GM21786 (cell line): Measurements from ENCODE around the gene TM9SF4.

Experiments
- ATAC-seq: cut with Tn5 transposase; IDR thresholded peaks from one replicate; pipeline ENCODE4 v1.9.1; 2021; ENCODE audit not compliant: unreplicated experiment

Gene TM9SF4

GRCh38 chr20:32126919-32127318 is 17.4 kb downstream of the TM9SF4 start:
- ATAC-seq: no peak

- no peak for ATAC-seq
These were observed 17.8 kb downstream of the TM9SF4 start for GRCh38 chr20:32127347-32127746.

DNA sequence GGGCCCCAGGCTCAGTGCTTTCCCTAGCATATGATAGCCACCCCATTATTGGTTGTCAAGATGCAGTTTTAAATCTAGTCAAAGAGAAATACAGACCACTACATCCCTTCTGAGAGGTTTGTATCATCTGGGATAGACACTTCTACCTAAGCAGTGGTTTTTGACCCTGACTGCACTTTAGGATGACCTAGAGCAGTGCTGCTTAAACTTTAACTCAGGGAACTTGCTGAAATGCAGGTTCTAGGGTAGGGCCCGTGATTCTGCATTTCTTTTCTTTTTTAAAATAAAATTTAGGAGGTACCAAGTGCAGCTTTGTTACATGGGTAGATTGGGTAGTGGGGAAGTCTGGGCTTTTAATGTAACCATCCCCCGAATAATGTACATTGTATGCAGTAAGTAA is 18.7 kb downstream of the TM9SF4 start:
- no peak for ATAC-seq

GRCh38 chr20:32129863-32130262 is 20.3 kb downstream of the TM9SF4 start:
- ATAC-seq: no peak

DNA sequence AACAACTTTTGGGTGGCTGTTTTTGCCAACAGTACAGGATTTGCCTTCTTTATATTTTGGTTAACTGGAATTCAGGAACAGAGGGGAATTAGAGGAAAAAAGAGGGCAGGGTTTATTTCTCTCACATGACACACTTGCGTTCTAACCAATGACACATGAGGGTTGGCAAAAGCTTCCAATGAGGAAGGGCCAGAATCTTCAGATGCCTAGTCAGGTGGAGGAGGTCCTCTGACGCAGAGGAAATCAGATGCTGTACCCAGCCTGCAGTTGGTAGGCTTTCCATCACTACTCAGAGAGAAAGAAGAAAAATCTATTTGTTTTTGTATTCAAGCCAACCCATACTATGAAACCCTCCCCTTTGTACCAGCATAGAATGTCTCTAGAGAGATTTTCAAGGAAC is 20.8 kb downstream of the TM9SF4 start:
- no peak for ATAC-seq

DNA sequence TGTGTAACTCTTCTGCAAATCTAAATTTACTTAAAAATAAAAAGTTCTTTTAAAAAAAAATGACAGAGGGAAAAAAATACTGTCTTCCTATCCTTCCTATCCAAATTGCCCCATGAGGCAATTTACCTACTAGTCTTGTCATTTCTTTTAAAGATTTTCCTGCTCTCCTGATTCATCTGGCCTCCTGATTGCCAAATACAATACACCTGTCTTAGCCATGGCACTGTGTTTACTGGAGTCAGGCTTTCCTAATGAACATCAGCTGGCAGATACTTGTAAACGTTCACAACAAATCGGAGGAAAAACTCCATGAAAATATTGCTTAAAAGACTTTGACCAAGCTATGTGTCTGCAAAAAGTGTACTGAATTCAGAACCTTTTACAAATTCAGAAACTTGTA is 21.5 kb downstream of the TM9SF4 start:
- no peak for ATAC-seq

- peak; percentile 91 for ATAC-seq
These were observed 23.5 kb downstream of the TM9SF4 start for GRCh38 chr20:32132911-32133549.

DNA sequence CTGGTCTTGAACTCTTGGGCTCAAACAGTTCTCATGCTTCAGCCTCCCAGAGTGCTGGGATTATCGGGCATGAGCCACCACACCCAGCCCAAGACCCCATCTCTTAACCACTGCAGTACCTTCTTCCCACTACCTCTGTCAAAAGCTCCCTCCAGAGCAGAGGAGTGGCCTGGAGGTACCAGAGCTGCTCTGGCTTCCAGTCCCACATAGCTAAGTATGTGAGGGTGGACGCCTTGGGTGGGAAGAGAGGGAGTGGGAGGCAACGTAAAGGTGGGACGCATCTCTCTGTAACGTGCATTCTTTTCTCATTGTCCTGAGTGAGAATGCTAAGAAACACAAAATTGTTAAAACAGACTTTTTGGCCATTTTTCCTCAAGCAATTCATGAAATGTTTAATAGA is 24.5 kb downstream of the TM9SF4 start:
- no peak for ATAC-seq

DNA sequence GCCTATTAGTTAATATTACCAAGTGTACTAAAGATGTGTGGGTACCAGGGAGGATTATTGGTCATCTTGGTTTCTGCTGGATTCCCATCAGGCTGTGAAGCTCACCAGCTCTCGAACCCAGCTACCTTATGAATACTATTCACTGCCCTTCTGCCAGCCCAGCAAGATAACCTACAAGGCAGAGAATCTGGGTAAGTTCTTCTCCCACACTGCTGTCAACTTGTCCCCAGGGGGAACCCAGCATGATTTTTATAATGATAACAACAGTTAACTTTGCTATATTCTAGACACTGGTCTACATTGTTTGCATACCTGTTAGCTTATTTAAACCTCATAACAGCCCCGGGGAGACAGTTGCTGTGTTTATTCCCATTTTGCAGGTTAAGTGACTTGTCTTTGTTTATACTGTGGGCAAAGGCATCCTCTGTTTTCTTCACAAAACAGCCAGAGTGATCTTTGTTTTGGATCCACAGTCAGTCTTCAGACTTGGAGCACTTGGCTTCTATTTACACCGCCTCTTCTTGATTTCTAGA is 26.5 kb downstream of the TM9SF4 start:
- ATAC-seq: no peak

DNA sequence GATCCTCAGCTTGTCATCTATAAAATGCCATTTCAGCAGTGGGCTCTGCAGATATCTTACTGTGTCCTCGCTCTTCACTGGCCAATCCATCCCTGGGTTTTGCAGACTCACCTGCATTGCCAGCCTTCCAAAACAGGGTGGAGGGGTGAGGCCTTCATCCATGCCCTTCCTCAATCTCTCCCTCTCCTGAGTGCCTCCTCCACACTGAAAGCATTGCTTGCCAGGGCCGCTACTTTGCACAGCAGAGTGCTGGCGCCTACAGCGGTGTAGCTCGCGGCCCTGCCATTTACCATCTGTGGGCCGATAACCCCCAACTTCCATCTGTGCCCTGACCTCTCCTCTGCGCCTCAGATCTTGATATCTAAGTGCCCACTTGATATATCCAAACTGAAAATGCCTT is 29.4 kb downstream of the TM9SF4 start:
- ATAC-seq: no peak

- no peak for ATAC-seq
These were observed 30.4 kb downstream of the TM9SF4 start for GRCh38 chr20:32139947-32140346.

DNA sequence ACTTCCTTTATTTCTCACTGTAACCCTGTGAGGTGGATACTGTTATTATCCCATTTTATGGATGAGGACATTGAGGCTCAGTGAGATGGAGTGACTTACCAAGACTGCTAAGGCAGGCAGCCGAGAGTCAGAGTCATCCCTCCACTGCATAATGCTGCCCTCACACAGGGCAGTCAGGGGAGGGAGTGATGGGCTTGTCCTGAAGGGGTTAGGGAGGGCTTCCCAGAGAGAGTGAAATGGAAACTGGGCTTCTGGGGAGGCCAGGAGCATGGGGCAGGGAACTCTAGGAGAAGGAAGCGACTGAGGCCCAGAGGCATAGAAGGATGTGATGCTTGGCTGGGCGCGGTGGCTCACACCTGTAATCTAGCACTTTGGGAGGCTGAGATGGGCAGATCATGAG is 31.1 kb downstream of the TM9SF4 start:
- no peak for ATAC-seq

- ATAC-seq: no peak
These were observed 32.0 kb downstream of the TM9SF4 start for GRCh38 chr20:32141465-32141980.

- ATAC-seq: no peak
These were observed 32.6 kb downstream of the TM9SF4 start for GRCh38 chr20:32142088-32142487.

DNA sequence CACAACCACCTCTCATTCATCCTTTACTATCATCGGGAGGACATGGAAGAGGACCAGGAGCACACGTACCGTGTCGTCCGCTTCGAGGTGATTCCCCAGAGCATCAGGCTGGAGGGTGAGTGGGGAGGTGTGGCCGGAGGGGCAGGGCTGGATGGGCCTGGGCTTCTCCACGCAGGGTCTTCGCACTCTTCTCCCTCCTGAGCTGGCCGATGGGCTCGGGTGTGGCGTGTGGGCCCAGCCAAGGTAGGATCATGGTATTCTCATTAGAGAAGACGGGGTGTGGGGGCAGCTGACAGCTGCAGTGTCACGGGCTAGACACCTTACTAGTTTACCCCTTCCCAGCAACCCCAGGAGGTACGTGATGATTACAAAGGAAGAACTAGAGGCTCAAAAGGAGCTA is 33.5 kb downstream of the TM9SF4 start:
- no peak for ATAC-seq

DNA sequence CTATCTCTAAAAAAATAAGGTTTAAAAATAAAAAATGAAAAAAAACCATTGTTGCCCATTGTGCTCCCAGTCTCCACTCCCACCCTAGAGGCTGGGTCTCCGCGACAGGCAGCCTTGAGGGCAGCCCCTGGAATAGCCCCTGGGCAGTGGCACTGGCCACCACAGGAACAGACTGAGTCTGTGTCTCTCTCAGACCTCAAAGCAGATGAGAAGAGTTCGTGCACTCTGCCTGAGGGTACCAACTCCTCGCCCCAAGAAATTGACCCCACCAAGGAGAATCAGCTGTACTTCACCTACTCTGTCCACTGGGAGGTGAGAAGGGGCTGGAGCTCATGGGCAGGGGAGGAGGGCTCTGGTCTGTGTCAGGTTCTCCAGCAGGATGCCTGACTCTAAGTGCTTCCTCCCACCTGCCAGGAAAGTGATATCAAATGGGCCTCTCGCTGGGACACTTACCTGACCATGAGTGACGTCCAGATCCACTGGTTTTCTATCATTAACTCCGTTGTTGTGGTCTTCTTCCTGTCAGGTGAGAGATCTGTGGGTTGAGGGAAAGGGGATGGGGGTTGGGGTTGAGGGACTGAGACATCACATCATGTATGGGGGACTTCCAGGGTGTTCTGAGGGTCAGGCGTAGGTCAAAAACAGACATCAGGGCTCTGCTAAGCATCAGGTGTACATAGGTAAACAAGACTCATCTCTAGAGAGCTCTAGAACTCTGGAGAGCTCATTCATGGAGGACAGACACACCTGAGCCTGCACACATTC is 35.6 kb downstream of the TM9SF4 start:
- no peak for ATAC-seq

GRCh38 chr20:32149566-32150170 is 40.2 kb downstream of the TM9SF4 start:
- no peak for ATAC-seq

DNA sequence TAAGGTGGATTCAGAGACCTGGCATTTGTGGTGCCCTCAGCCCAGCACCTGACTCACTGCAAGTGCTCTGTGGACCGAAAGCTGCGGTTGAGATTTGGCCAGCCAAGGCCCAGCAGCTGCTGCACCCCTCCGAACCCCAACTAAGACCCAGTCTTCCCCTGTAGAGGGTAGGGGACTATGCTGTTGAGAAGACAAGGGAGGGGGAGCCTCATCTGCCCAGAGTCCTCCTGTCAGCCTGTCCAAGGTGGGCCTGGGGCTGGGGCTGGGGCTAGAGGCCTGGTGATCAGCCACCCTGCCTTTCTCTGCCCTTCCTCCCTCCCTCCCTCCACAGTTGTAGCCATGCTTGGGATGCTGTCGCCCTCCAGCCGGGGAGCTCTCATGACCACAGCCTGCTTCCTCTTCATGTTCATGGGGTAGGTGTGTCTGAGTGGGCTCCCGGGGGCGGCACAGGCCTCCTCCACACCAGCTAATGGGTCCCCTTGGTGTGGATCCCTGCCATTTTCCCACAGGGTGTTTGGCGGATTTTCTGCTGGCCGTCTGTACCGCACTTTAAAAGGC is 40.9 kb downstream of the TM9SF4 start:
- ATAC-seq: no peak

- no peak for ATAC-seq
These were observed 43.1 kb downstream of the TM9SF4 start for GRCh38 chr20:32152421-32153155.

DNA sequence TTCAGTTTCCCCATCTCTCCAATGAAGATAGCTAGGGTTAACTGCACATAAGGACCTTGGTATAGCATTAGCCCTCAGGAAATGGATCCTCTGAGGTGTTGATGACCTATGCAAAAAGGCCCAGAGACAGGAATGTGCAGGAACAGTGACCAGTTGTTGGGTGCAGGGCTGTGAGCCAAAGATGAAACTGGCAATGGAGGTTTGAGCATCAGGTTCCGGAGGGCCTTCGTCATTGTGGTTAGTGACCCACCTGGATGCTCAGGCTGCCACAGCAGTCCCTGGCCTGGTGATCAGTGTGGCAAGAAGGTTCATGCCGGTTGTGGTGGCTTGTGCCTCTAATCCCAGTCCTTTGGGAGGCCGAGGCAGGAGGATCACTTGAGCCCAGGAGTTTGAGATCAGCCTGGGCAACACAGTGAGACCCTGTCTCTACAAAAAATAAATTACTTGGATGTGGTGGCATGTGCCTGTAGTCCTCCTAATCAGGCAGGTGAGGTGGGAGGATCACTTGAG is 43.7 kb downstream of the TM9SF4 start:
- ATAC-seq: no peak

- ATAC-seq: no peak
These were observed 44.3 kb downstream of the TM9SF4 start for GRCh38 chr20:32153771-32154170.
